H1 (cell line): ENCODE measurements around the gene EPHA5.

Source experiments
- BCL11A ChIP-seq, 2 experiments: IDR thresholded peaks; one replicate each; pipeline ENCODE4 v1.6.1; 2011; ENCODE audit warnings: low read depth in 2 of 2, low read length in 2 of 2, mild to moderate bottlenecking in 2 of 2
- CTCF ChIP-seq, 3 experiments: IDR thresholded peaks; 1 replicate in 2 of 3; 2 replicates in 1 of 3; pipeline versions ENCODE4 v1.5.1 to v1.6.1; 2011; ENCODE audit warnings: low read length in 3 of 3, mild to moderate bottlenecking in 3 of 3, inconsistent platforms in 2 of 3, low read depth in 1 of 3, moderate library complexity in 1 of 3; ENCODE audit not compliant: insufficient read depth in 1 of 3; ENCODE audit errors: control extremely low read depth in 1 of 3
- EP300 ChIP-seq, 2 experiments: IDR thresholded peaks; 1 replicate in 1 of 2; 2 replicates in 1 of 2; pipeline ENCODE4 v1.6.1; 2011 to 2012; ENCODE audit warnings: low read depth in 2 of 2, low read length in 2 of 2, mild to moderate bottlenecking in 2 of 2, borderline replicate concordance in 1 of 2, inconsistent platforms in 1 of 2, moderate library complexity in 1 of 2
- EZH2 ChIP-seq: fragments of 200-600 bp; sonication (generic); IDR thresholded peaks from 2 replicates; pipeline ENCODE4 v1.7.1; 2012; ENCODE audit warnings: low read depth, mild to moderate bottlenecking, moderate library complexity, low read length, inconsistent platforms; ENCODE audit not compliant: severe bottlenecking
- GTF2F1 ChIP-seq: IDR thresholded peaks from 2 replicates; pipeline ENCODE4 v1.6.1; 2012; ENCODE audit warnings: low read depth, low read length, improper control_type of control experiment, borderline replicate concordance
- RAD21 ChIP-seq, 2 experiments: IDR thresholded peaks in 1 of 2; conservative IDR thresholded peaks in 1 of 2; 2 replicates each; pipeline ENCODE4 v1.6.1; 2011; ENCODE audit warnings: low read depth in 2 of 2, low read length in 2 of 2, improper control_type of control experiment in 1 of 2, inconsistent platforms in 1 of 2, mild to moderate bottlenecking in 1 of 2, moderate library complexity in 1 of 2
- RXRA ChIP-seq: IDR thresholded peaks from 2 replicates; pipeline ENCODE4 v1.6.1; 2011; ENCODE audit warnings: low read depth, mild to moderate bottlenecking, low read length, moderate library complexity; ENCODE audit not compliant: insufficient read depth
- SUZ12 ChIP-seq: fragments of 200-600 bp; sonication (generic); IDR thresholded peaks from 2 replicates; pipeline ENCODE4 v1.6.1; 2012; ENCODE audit warnings: mild to moderate bottlenecking, inconsistent platforms, low read length, moderate library complexity, mixed read lengths
- TBP ChIP-seq: IDR thresholded peaks from 2 replicates; pipeline ENCODE4 v1.6.1; 2011; ENCODE audit warnings: low read depth, low read length, improper control_type of control experiment
- YY1 ChIP-seq: IDR thresholded peaks from 2 replicates; pipeline ENCODE4 v1.6.1; 2011; ENCODE audit warnings: low read depth, mild to moderate bottlenecking, low read length
- ZNF274 ChIP-seq: IDR thresholded peaks from 2 replicates; pipeline ENCODE4 v1.7.0; 2012; ENCODE audit warnings: low read length, borderline replicate concordance; ENCODE audit errors: extremely low read depth
- TF ChIP-seq, protein P1 (sequence below): IDR thresholded peaks from 2 replicates; pipeline ENCODE4 v1.6.1; 2012; ENCODE audit warnings: low read length, inconsistent platforms
- TF ChIP-seq, protein P2 (sequence below): IDR thresholded peaks from 2 replicates; pipeline ENCODE4 v1.6.1; 2011; ENCODE audit warnings: low read length, improper control_type of control experiment

- no peak for TF ChIP-seq SUZ12
- TF ChIP-seq EZH2, result no peak
- TF ChIP-seq RXRA, result no peak
- no peak for TF ChIP-seq EP300 (IDR thresholded peaks at IDR 0.05; ENCODE audit: borderline replicate concordance in 1 of 2, low read depth in 2 of 2, low read length in 2 of 2)
- TF ChIP-seq CTCF (IDR thresholded peaks at IDR 0.05; ENCODE audit: control extremely low read depth in 1 of 3, insufficient read depth in 1 of 3, low read depth in 1 of 3, low read length in 3 of 3), result no peak
- TF ChIP-seq, protein P1, sequence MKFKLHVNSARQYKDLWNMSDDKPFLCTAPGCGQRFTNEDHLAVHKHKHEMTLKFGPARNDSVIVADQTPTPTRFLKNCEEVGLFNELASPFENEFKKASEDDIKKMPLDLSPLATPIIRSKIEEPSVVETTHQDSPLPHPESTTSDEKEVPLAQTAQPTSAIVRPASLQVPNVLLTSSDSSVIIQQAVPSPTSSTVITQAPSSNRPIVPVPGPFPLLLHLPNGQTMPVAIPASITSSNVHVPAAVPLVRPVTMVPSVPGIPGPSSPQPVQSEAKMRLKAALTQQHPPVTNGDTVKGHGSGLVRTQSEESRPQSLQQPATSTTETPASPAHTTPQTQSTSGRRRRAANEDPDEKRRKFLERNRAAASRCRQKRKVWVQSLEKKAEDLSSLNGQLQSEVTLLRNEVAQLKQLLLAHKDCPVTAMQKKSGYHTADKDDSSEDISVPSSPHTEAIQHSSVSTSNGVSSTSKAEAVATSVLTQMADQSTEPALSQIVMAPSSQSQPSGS, result no peak
- TF ChIP-seq BCL11A (IDR thresholded peaks at IDR 0.05; ENCODE audit: low read depth in 2 of 2, low read length in 2 of 2), result no peak
- no peak for TF ChIP-seq ZNF274
- no peak for TF ChIP-seq TBP
- TF ChIP-seq YY1, result no peak
- TF ChIP-seq GTF2F1, result no peak
- TF ChIP-seq RAD21 (IDR thresholded peaks at IDR 0.05 in 1 of 2, conservative IDR thresholded peaks at IDR 0.05 in 1 of 2; ENCODE audit: low read depth in 2 of 2, low read length in 2 of 2), result no peak
- TF ChIP-seq, protein P2, sequence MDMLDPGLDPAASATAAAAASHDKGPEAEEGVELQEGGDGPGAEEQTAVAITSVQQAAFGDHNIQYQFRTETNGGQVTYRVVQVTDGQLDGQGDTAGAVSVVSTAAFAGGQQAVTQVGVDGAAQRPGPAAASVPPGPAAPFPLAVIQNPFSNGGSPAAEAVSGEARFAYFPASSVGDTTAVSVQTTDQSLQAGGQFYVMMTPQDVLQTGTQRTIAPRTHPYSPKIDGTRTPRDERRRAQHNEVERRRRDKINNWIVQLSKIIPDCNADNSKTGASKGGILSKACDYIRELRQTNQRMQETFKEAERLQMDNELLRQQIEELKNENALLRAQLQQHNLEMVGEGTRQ, result no peak
Observed at GRCh38 chr4:65391382-65391781, 278.9 kb downstream of the EPHA5 start.
